T-helper 1 cell (primary cell): ENCODE data around the gene GAS6.

Source experiments
- DNase-seq, 5 donors: peaks; one replicate each; pipeline ENCODE4 v3.0.0-alpha.2; 2012 to 2020

The GAS6 gene

DNA sequence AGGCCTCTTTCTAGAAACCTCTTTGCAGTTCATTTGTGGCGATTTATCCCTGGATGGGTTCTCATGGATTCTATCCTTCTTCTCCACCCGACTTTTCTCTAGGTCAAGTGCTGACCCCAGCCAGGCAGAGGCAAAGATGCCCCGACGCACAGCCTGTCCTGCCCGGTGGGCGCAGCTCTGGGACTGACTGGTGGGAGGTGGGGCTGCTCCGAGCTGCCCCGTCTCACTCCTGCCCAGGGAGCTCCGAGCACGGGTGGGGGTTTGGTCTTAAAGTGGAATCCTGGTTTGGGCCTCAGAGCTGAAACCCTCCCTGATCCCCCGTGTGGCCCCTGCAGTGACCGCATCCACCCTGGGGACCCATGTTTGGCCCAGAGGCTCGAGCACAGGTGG, 44.5 kb downstream of the GAS6 start:
- DNase-seq = no peak

DNA sequence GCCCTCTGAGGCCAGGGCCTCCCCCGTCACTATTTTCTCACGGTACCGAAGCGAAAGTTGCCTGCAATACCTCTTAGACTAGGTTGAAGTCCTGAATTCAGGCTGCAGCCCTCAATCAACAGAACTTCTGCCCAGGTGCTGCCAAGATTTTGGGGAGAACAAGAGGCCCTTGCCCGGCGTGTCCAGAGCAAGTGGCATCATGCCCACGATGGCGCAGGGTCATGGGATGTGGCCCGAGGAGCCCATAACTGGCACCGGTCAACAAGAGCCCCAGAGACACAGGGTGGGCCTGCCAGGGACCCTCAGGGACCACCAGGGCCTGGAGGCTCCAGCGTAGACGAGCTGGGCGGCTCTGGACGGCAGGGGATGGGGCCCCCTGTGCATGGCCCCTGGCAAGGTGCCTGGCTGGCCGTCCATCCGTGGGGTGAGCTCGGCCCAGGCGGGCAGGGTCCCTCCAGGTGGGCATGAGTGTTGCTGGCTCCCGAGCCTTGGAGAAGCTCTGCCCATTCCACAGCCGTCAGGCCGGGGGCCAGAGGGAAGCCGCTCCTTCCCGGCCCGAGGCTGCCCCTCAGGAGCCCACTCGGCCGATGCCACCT, 45.1 kb downstream of the GAS6 start:
- no peak for DNase-seq

DNA sequence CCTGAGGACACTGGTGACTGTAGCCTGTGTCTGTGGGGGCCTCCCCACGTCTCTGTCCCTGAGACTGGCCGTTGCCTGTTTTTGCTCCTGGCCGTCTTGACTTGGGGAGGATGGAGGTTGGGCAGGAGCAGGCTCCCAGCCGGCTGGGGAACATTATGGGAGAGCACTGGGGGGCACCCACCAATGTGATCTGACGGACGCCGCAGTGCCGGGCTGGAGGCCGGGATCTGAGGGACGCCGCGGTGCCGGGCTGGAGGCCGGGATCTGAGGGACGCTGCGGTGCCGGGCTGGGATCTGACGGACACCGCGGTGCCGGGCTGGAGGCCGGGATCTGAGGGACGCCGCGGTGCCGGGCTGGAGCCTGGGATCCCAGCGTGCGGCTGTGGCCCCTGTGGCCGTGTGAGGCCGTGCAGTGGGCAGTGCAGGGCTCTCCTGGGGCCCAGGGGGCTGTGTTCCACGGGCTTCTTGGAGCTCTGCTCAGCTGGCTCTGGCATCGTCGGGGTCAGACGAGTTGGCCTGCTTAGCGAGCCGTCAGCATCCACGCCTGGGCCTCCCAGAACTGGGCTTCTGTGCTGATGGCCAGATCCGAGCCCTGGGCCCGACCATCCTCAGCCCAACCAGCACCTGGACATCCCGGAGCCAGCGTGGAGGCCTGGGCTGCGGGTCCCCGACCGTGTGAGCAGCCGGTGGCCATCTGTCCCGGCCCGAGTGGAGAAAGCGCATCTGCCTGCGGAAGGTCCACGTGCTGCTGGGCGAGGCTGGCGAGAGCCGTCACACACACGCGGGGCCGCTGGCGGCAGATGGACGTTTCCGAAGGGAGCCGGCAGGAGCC, 45.8 kb downstream of the GAS6 start:
- no peak for DNase-seq

DNA sequence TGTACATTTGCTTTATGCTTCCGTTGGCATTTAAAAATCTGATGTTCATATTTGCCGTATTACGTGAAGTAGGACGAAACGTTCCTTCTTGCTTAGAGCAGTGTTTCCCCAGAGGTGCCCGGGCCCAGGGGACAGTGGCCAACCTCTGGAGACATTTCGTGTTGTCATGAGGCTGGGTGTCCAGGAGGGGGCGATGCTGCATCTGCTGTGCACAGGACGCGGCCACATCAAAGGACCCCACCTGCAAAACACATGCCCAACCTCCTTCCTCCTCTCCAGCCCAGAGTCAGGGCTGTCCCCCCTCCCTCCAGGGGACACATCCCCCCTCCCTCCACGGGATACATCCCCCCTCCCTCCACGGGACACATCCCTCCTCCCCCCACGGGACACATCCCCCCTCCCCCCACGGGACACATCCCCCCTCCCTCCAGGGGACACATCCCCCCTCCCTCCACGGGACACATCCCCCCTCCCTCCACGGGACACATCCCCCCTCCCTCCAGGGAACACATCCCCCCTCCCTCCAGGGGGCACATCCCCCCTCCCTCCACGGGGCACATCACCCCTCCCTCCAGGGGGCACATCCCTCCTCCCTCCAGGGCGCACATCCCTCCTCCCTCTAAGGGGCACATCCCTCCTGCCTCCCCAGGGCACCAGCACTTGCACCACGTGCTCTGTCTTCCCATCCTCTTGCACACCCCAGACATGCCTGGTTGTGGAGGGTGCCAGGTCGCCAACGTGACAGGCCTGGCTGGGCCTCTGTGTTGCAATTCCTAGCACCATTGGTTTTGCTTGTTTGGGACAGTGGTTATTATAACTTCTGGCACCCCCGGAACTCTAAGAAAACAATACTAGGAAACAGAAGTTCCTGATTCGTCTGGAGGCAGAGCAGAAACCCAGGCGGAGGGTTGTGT, 46.7 kb downstream of the GAS6 start:
- peak; percentile 74 to 86 (median 81) for DNase-seq

DNA sequence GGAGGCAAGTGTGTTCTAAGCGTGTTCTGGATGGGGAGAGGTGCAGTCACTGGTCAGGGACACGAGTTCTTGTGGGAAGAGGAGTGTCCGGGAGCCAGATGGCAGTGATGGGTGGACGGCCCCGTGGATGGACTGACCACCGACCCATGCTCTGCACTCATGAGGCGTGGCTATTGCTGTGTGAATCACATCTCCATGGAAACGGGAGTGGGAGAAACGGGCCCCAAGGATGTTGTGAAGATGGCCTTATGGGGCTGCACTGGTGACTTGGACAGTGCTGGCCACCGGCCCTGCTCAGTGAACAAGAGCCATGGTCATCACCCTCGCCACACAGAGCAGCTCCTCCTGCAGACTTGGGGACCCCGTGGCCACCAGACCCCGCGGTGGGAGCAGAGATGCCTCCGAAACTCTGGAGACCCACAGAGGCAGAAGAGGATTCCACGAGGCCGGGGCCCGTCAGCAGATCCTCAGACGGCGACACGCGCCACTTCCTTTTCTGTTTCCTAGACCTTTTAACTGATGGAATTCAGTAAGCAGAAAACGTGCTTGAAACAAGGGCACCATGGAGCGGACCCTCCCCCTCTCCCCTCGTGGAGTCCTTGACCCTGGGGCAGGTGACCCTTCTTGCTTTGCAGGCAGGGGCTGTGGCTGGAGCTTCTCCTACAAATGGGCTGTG, 47.5 kb downstream of the GAS6 start:
- DNase-seq = no peak

DNA sequence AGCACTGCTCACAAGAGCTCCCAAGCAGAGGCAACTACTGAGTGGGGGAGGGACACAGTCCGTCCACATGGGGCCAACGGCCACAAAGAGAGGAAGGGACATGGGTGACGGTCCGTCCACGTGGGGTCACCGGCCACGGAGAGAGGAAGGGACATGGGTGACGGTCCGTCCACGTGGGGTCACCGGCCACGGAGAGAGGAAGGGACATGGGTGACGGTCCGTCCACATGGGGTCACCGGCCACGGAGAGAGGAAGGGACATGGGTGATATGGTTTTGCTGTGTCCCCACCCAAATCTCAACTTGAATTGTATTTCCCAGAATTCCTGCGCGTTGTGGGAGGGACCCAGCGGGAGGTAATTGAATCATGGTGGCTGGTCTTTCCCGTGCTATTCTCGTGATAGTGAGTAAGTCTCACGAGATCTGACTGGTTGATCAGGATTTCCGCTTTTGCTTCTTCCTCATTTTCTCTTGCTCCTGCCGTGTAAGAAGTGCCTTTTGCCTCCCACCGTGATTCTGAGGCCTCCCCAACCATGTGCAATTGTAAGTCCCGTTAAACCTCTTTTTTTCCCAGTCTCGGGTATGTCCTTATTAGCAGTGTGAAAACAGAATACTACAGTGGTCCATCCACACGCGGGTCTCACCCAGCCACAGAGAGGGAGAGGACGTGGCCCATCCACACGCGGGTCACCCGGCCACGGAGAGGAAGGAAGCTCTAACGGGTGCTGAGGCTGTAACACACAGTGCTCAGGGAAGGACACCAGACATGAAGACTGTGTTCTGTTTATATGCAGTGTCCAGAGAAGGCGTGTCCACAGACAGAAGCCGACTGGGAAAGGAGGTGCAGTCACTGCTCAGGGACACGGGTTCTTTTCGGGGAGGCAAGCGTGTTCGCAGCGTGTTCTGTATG, 48.5 kb downstream of the GAS6 start:
- DNase-seq = peak in 1 of 5 donors; percentile 56

DNA sequence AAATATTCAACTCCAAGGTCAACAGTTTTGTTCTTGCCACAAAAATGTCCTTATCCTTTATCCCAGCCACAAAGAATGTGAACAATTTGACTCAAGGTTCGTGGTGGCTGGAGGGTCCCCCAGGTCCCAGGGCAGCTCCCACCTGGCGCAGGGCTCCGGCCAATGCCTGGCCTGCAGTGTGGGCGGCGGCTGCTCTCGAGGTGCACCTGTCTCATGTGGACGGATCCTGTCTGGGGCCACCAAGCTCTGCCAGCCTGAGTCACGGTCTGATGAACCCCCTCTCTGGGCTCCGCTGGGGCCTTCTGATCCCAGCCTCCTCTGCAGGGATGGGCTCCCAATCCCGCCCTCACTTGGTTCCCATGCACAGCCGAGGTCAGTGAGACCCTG, 49.4 kb downstream of the GAS6 start:
- DNase-seq = no peak

DNA sequence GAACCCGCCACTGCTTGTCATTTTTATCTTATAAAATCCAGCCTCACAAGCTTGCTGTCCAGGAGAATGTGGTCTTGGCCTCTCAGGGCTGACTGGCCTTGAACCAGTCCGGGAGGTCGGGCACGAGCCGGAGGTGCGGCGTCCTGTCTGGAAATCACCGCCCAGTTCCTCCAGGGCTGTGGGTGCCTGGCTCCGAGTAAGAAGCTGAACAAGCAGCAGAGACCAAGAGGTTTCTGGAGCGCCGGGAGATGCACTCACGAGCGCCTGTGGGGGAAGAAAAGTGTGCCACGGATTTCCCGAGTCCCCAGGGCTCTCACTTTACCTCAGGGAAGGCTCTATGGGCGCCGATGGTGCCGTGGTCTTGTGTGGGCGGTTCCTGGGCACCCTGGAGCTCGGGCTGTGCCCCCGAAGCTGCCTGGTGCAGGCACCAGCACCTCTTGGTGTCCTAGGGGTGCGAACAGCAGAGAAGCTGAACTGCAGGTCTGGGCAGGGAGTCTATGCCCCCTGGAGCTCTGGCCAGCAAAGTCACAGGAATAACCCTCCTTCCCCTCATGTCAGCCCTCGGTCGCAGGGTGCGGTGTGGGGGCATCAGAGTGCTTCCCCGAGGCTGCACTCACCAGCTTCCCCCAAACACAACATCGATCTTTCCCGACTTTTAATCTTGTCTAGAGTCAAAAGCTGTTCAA, 50.0 kb downstream of the GAS6 start:
- no peak for DNase-seq

DNA sequence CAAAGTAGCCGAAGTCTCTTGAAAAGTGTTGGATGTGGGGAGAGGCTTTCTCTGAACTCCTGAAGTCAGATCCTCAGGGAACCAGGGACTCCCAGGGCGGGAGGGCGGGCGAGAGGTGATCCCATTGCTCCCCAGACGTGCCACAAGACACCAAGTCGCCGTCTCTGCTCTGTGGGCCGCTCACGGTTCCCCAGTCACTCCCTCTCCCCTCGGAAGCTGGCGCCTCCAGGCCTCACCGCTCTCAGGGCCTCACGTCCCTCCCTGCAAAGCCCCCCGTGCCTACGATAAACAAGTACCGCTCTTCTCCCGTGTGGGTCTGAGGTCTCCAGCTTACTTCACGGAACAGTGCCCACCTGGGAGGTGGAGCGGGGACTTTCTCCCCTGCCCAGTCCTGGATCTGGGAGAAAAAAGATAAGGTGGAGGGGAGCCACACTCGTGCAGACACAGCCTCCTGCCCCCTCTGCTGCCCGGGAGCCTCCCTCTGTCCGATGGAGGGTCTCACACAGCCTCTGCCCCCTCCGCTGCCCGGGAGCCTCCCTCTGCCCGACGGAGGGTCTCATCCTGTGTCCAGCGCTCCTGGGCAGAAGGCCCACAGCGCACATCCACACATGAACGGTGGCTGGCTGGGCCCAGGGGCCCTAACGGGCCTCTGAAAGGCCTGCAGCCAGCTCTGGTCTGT, 50.7 kb downstream of the GAS6 start:
- DNase-seq = no peak

DNA sequence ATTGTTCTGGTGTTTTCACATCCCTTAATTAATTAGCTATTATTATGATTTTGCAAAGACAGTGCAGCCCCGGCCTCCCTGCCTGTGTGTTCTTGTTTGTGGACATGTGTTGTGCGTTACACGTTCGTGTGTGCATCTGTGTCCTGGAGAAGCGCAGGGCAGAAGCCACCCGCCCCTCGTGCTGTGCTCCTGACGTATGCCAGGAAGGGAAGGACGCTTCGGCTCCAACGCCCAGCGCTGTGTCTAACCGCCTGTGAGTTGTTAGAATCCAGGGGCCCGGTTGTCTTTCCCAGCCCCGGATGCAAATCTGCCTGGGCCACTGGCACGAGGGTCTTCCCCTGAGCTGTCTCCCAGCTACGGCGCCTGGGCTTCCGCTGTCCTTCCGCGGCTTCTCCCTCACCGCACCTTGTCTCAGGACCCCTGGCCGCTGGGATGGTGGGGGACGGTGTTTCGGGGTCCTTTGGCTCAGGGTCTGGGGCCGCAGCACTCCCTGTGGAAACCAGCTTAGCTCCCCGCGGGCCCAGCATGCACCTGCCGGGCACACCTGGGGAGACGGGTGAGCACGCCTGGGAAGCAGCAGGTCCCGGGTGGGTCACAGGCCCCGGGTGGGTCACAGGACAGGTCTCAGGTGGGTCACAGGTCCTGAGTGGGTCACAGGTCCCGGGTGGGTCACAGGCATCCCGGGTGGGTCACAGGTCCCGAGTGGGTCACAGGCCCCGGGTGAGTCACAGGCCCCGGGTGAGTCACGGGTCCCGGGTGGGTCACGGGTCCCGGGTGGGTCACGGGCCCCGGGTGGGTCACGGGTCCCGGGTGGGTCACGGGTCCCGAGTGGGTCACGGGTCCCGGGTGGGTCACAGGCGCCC, 51.5 kb downstream of the GAS6 start:
- no peak for DNase-seq

DNA sequence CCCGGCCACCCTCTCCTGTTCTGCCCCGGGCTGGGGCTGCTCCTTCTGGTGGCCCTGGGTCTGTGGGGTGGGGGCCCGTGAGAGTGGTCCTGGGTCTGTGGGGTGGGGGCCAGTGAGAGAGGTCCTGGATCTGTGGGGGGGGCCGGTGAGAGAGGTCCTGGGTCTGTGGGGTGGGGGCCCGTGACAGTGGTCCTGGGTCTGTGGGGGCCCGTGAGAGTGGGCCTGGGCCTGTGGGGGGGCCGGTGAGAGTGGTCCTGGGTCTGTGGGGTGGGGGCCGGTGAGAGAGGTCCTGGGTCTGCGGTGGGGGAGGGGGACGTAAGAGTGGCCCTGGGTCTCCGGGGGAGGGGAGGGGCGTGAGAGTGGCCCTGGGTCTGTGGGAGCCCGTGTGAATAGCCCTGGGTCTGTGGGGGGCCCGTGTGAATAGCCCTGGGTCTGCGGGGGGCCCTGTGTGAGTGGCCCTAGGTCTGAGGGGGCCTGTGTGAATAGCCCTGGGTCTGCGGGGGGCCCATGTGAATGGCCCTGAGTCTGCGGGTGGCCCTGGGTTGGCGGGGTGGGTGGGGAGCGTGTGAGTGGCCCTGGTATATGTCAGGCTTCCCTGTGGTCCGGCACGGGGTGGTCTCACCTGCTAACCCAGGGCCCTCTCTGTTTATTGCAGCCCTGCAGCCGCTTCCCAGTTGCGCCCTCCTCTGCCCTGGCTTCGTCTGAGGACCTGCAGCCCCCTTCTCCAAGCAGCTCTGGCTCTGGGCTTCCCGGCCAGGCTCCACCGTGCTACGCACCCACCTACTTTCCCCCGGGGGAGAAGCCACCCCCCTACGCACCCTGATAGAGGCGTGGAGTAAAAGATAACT, 52.6 kb downstream of the GAS6 start:
- no peak for DNase-seq

DNA sequence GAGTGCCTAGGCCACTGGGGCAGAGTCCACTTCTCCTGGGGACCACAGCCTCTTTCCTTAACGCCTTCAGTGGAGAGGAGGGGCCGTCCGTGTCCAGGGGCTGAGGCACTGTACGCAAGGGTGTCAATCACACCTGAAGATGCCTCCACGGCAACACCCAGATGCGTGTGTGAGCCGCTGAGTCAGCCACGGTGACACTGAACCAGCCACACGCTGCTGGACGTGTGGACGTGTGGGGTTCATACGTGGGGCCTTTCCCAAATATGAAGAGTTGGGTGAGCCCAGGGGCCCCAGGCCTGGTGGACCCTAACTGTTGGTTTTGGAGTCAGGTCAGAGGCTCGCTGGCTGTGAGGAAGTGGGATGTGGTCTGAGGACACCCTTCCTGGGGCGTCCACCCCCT, 53.2 kb downstream of the GAS6 start:
- no peak for DNase-seq

DNA sequence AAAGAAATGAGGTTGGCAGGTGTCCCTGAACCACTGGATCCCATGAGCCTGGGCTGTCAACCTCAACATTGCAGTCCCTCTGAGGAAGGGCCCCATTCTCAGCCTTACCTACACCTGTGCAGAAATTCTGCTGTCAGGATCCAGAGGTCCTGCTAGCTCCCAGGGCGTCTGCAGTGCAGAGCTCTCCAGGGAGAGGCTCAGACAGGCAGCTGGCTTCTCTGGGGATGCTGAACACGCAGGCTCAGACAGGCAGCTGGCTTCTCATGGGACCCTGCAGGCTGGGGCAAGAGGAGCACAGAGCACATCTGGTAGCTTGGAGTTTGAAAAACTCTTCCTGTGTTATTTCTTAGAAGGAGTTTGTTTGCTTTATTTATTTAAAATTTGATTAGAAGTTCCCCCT, 53.9 kb downstream of the GAS6 start:
- DNase-seq = no peak

DNA sequence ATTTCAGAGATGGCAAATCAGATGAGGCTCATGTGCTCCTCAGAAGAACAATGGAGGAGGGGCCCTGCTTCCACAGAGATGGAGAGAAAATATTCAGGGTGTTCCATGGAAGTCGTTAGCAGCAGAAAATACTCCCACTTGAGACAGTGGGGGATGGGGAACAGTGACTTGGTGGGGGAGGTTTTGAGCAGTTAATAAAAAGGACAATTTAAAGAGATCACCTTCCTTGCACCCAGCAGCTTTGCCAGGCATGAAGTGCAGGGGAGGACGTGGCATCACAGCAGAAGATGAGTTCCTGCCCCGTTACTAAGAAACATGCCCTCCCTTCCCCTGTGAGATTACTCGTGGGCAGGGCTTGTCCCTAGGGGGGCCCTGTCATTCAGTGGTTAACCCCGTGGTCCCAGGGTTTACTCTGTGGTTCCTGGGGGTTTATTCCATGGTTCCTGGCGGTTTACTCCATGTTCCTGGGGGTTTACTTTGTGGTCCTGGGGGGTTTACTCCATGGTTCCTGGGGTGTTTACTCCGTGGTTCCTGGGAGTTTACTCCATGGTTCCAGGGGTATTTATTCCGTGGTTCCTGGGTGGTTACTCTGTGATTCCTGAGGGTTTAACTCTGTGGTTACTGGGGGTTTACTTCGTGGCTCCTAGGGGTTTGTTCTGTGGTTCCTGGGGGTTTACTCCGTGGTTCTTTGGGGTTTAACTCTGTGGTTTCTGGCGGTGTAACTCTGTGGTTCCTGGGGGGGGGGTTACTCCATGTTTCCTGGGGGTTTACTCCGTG, 55.6 kb downstream of the GAS6 start:
- no peak for DNase-seq

DNA sequence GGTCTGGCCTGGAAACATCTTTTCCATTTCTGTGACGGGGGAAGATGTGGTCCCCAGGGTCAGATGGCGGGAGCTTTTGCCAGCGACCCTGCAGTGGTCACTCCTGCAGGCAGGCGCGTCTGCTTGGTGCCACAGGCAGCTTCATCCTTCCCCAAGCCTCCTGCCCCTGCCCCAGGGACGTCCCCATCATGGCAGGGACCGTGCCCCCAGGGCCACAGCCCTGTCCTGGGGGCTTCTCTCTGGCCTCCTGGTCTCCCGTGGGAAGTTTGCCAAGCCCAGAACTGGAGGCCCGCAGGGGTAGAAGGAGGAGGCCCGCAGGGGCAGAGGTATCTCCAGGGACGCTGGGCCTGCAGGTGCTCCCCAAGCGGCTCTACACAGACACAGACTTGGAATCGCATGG, 57.4 kb downstream of the GAS6 start:
- no peak for DNase-seq

DNA sequence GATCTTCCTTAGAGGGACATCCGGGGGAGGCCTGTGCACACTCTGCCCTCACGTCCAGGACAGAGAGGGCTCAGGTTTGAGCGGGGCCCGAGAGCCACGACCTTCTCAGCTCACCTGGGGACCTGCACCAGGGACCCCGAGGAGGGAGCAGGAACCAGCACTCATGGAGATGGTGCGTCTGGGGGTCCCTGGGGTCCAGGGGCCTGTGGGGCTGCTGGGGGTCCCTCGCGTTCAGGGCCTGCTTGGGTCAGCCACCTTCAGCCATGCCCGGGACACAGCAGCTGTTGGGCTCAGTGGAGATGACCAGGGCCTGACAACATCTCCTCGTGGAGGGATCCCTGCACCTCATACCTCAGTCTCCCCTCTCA, 57.8 kb downstream of the GAS6 start:
- DNase-seq = no peak

DNA sequence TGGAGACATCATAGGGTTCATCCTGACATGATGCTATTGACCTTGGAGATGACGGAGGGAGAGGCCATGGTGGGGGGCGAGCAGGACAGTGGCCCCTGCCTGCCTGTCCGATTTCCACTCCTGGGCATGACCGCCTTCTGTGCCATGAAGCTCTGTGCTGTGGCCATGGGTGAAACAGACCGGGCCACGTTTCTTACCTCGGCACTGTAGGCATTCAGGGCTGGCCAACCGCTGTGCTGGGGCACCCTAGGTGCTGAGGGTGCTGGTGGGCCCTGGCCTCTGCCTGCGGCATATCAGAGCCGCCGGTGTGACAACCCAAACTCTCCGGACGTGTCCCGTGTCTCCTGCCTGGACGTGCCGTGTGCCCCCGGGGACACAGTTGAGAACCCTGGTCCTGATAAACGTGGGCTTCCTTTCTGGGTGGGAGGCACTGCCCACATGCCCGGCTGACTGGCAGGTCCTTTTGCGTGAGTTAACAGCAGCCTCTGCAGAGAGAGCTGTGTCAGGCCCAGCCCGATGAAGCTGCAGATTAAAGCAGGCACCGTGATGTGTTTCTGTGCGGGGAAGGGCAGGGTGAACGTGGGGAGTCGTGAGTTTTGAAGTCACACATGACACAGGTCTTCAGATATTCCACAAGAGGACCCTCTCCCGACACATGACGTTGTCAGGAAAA, 58.3 kb downstream of the GAS6 start:
- no peak for DNase-seq
